Measurements from ENCODE around the gene SORBS2. TPM values are rescaled to one million over a fixed set of nuclear protein-coding genes. Genes with fewer than 3 reads are reported as not detected.

SORBS2 gene
- total RNA-seq, 1 experiment from 2014 or later: 0.34 TPM

GRCh38 chr4:185562531-185562930, 249.5 kb downstream of the SORBS2 start:
- ATAC-seq: no peak
- peaks cover 11 to 16% of the 10 kb centered on the region in 2 experiments for H3K4me1 ChIP-seq (ENCODE audit: control insufficient read depth in 1 of 2, insufficient read depth in 2 of 2, low read length in 2 of 2)
- H4K20me1 ChIP-seq (ENCODE audit: insufficient read depth): no peaks in the 10 kb centered on the region
- no TSS peak for BruUV-seq (replicated peaks)
- H3K27me3 ChIP-seq (ENCODE audit: insufficient read depth, low read length): no peaks in the 10 kb centered on the region
- no peak for DNase-seq (ENCODE audit: low read depth, low spot score)
- H2AFZ ChIP-seq (ENCODE audit: low read depth, low read length, poor library complexity, severe bottlenecking): no peak overlapping the region
- TF ChIP-seq SP1 (IDR thresholded peaks at IDR 0.05; ENCODE audit: low read depth): no peak
- H3K27ac ChIP-seq (ENCODE audit: low read depth, low read length): no peak overlapping the region
- H3K4me3 ChIP-seq (replicated peaks in 1 of 2; ENCODE audit: low read depth in 1 of 2, low read length in 2 of 2): no peak overlapping the region
- POLR2A ChIA-PET: interaction anchor here (0.9 kb wide), 1 partner anchor 11 kb away, joined by 3 read pairs; no protein-coding TSS in a partner anchor
- no peak overlapping the region for H3K9ac ChIP-seq (ENCODE audit: low read length)
- H3K79me2 ChIP-seq (ENCODE audit: insufficient read depth, low read length): no peaks in the 10 kb centered on the region
- no peak overlapping the region for H3K4me2 ChIP-seq (ENCODE audit: low read length)
- RAD21 ChIA-PET (ENCODE audit: low non-redundant PET in 1 of 2, low total read pairs in 2 of 2, uncharacterized antibody in 2 of 2, unreplicated experiment in 2 of 2): no interaction called here
- CTCF ChIA-PET: no interaction called here
- H3K36me3 ChIP-seq (ENCODE audit: control insufficient read depth in 1 of 2, insufficient read depth in 2 of 2, low read length in 2 of 2): no peaks in the 10 kb centered on the region
- intact Hi-C loops (cut with micrococcal nuclease): no loop called here
- H3K9me3 ChIP-seq (ENCODE audit: control insufficient read depth in 1 of 2, insufficient read depth in 1 of 2, low read depth in 1 of 2, low read length in 2 of 2): no peaks in the 10 kb centered on the region
- H3K9me2 ChIP-seq (ENCODE audit: insufficient read depth): no peaks in the 10 kb centered on the region

GRCh38 chr4:185560316-185560715, 251.7 kb downstream of the SORBS2 start:
- no peak for DNase-seq (ENCODE audit: low read depth, low spot score)
- no peak overlapping the region for H3K4me3 ChIP-seq (replicated peaks in 1 of 2; ENCODE audit: low read depth in 1 of 2, low read length in 2 of 2)
- BruUV-seq (replicated peaks): no TSS peak
- H3K27me3 ChIP-seq (ENCODE audit: insufficient read depth, low read length): no peaks in the 10 kb centered on the region
- no peaks in the 10 kb centered on the region for H3K79me2 ChIP-seq (ENCODE audit: insufficient read depth, low read length)
- RAD21 ChIA-PET (ENCODE audit: low non-redundant PET in 1 of 2, low total read pairs in 2 of 2, uncharacterized antibody in 2 of 2, unreplicated experiment in 2 of 2): no interaction called here
- CTCF ChIA-PET: no interaction called here
- H3K9me3 ChIP-seq (ENCODE audit: control insufficient read depth in 1 of 2, insufficient read depth in 1 of 2, low read depth in 1 of 2, low read length in 2 of 2): no peaks in the 10 kb centered on the region
- no peaks in the 10 kb centered on the region for H3K9me2 ChIP-seq (ENCODE audit: insufficient read depth)
- no peak for ATAC-seq
- no peaks in the 10 kb centered on the region for H4K20me1 ChIP-seq (ENCODE audit: insufficient read depth)
- H3K4me1 ChIP-seq (ENCODE audit: control insufficient read depth in 1 of 2, insufficient read depth in 2 of 2, low read length in 2 of 2): peaks cover 11 to 16% of the 10 kb centered on the region in 2 experiments
- peak overlapping the region; percentile 45 for H2AFZ ChIP-seq (ENCODE audit: low read depth, low read length, poor library complexity, severe bottlenecking)
- H3K27ac ChIP-seq (ENCODE audit: low read depth, low read length): peak overlapping the region; percentile 46; the same call in 1 of the 2 replicates
- POLR2A ChIA-PET: interaction anchor here (2.0 kb wide), 1 partner anchor 13 kb away, joined by 9 read pairs; no protein-coding TSS in a partner anchor
- no peaks in the 10 kb centered on the region for H3K36me3 ChIP-seq (ENCODE audit: control insufficient read depth in 1 of 2, insufficient read depth in 2 of 2, low read length in 2 of 2)
- intact Hi-C loops (cut with micrococcal nuclease): no loop called here
- peak overlapping the region; percentile 43; the same call in 1 of the 2 replicates for H3K4me2 ChIP-seq (ENCODE audit: low read length)
- no peak overlapping the region; the same call in 1 of the 2 replicates for H3K9ac ChIP-seq (ENCODE audit: low read length)
- TF ChIP-seq ZNF274 (IDR thresholded peaks at IDR 0.05; ENCODE audit: low read depth, low read length) (no peak), CBX3 (IDR thresholded peaks at IDR 0.05; ENCODE audit: low read depth) (no peak), EGR1 (IDR thresholded peaks at IDR 0.05; ENCODE audit: low read depth) (no peak), TCF7L2 (IDR thresholded peaks at IDR 0.05; ENCODE audit: borderline replicate concordance, extremely low read depth, insufficient read depth, insufficient read length) (no peak), ZBTB33 (IDR thresholded peaks at IDR 0.05; ENCODE audit: extremely low read depth, insufficient replicate concordance, low read length) (no peak), JUND (IDR thresholded peaks at IDR 0.05) (no peak), REST (IDR thresholded peaks at IDR 0.05; ENCODE audit: low read depth) (no peak), SRF (IDR thresholded peaks at IDR 0.05; ENCODE audit: low read depth) (no peak), EZH2phosphoT487 (IDR thresholded peaks at IDR 0.05; ENCODE audit: borderline replicate concordance) (no peak), MAX (IDR thresholded peaks at IDR 0.05) (no peak), ELF1 (IDR thresholded peaks at IDR 0.05; ENCODE audit: borderline replicate concordance, low read depth) (no peak), FOSL1 (IDR thresholded peaks at IDR 0.05; ENCODE audit: low read depth) (no peak)
